ENCODE data around the gene DTX2. TPM values are rescaled to one million over a fixed set of nuclear protein-coding genes. Genes with fewer than 3 reads are reported as not detected.
A peak's percentile ranks its signal among the peaks of the same experiment; 100 is the strongest.
"Not testable (repeated sequence)": the region's sequence is repeated elsewhere in the genome, so short reads cannot be mapped to it uniquely, and the experiment has no call there.

DTX2 gene
- total RNA-seq (7.6 TPM in 2 replicates), polyA plus RNA-seq (22.2 and 23.1 TPM in 2 replicates)

GRCh38 chr7:76461464-76462101, at the start of gene DTX2:
Gene DTX2, plus strand, starts transcription at chr7:76461709. Its CDS starts 18,801 bp downstream, at chr7:76480510.
- not testable (repeated sequence) for H3K4me1 ChIP-seq (ENCODE audit: insufficient read depth); H3K36me3 ChIP-seq (replicated peaks; ENCODE audit: insufficient read depth, low read depth); H3K9me2 ChIP-seq (replicated peaks; ENCODE audit: insufficient read depth); H3K9me3 ChIP-seq (ENCODE audit: low read depth); H3K79me2 ChIP-seq; H4K20me1 ChIP-seq (ENCODE audit: insufficient read depth, poor library complexity, severe bottlenecking); H3K27me3 ChIP-seq; DNase-seq (ENCODE audit: low spot score); H3K4me2 ChIP-seq; H2AFZ ChIP-seq
- peak within 1 kb of the TSS; percentile 62 for H3K27ac ChIP-seq
- peak within 1 kb of the TSS; percentile 52 for H3K4me3 ChIP-seq
- no CpG with 5 or more reads among the region's 54 CpGs for WGBS (ENCODE audit: low lambda C conversion rate, missing lambda C conversion rate)

- Histone ChIP-seq H3K4me2 (no peak overlapping the region), H3K27ac (no peak overlapping the region), H3K27me3 (no peaks in the 10 kb centered on the region), H3K4me1 (ENCODE audit: insufficient read depth) (no peaks in the 10 kb centered on the region), H3K9me2 (replicated peaks; ENCODE audit: insufficient read depth) (no peaks in the 10 kb centered on the region), H3K9me3 (ENCODE audit: low read depth) (no peaks in the 10 kb centered on the region), H2AFZ (no peak overlapping the region), H3K36me3 (replicated peaks; ENCODE audit: insufficient read depth, low read depth) (no peaks in the 10 kb centered on the region), H3K4me3 (no peak overlapping the region), H4K20me1 (ENCODE audit: insufficient read depth, poor library complexity, severe bottlenecking) (no peaks in the 10 kb centered on the region), H3K79me2 (no peaks in the 10 kb centered on the region)
- WGBS (ENCODE audit: low lambda C conversion rate, missing lambda C conversion rate), result 87% methylated on average over 5 of the region's 5 CpGs
- TF ChIP-seq, protein P1, sequence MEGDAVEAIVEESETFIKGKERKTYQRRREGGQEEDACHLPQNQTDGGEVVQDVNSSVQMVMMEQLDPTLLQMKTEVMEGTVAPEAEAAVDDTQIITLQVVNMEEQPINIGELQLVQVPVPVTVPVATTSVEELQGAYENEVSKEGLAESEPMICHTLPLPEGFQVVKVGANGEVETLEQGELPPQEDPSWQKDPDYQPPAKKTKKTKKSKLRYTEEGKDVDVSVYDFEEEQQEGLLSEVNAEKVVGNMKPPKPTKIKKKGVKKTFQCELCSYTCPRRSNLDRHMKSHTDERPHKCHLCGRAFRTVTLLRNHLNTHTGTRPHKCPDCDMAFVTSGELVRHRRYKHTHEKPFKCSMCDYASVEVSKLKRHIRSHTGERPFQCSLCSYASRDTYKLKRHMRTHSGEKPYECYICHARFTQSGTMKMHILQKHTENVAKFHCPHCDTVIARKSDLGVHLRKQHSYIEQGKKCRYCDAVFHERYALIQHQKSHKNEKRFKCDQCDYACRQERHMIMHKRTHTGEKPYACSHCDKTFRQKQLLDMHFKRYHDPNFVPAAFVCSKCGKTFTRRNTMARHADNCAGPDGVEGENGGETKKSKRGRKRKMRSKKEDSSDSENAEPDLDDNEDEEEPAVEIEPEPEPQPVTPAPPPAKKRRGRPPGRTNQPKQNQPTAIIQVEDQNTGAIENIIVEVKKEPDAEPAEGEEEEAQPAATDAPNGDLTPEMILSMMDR (IDR thresholded peaks at IDR 0.05; ENCODE audit: poor library complexity), result no peak
- no peak for TF ChIP-seq EZH2phosphoT487 (IDR thresholded peaks at IDR 0.05; ENCODE audit: low read depth, severe bottlenecking, unreplicated experiment)
- no peak for TF ChIP-seq EZH2 (IDR thresholded peaks at IDR 0.05; ENCODE audit: borderline replicate concordance)
- no peak for DNase-seq (ENCODE audit: low spot score)
These were observed 49.3 kb upstream of the DTX2 start for GRCh38 chr7:76412249-76412648.

GRCh38 chr7:76417654-76418310, 43.7 kb upstream of the DTX2 start:
- H3K4me3 ChIP-seq; H3K79me2 ChIP-seq; H3K9me3 ChIP-seq (ENCODE audit: low read depth); H3K4me1 ChIP-seq (ENCODE audit: insufficient read depth); DNase-seq (ENCODE audit: low spot score); H4K20me1 ChIP-seq (ENCODE audit: insufficient read depth, poor library complexity, severe bottlenecking); H3K36me3 ChIP-seq (replicated peaks; ENCODE audit: insufficient read depth, low read depth); H3K27me3 ChIP-seq; H3K4me2 ChIP-seq; H3K27ac ChIP-seq; H2AFZ ChIP-seq; H3K9me2 ChIP-seq (replicated peaks; ENCODE audit: insufficient read depth): not testable (repeated sequence)
- 96% methylated on average over 10 of the region's 10 CpGs for WGBS (ENCODE audit: low lambda C conversion rate, missing lambda C conversion rate)

DNA sequence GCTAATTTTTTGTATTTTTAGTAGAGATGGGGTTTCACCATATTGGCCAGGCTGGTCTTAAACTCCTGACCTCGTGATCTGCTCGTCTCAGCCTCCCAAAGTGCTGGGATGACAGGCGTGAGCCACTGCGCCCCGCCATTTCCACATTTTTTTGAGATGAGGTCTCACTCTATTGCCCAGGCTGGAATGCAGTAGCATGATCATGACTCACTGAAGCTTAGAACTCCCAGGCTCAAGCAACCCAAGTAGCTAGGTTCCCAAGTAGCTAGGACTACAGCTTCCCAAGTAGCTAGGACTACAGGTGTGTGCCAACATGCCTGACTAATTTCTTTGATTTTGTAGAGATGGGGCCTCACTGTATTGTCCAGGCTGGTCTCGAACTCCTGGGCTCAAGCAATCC, 40.4 kb upstream of the DTX2 start:
- H3K4me2 ChIP-seq; H3K79me2 ChIP-seq; H3K4me1 ChIP-seq (ENCODE audit: insufficient read depth); H3K9me3 ChIP-seq (ENCODE audit: low read depth); H4K20me1 ChIP-seq (ENCODE audit: insufficient read depth, poor library complexity, severe bottlenecking); H3K27me3 ChIP-seq; H3K4me3 ChIP-seq; H3K36me3 ChIP-seq (replicated peaks; ENCODE audit: insufficient read depth, low read depth); H2AFZ ChIP-seq; H3K9me2 ChIP-seq (replicated peaks; ENCODE audit: insufficient read depth): not testable (repeated sequence)
- peak; percentile 76 for DNase-seq (ENCODE audit: low spot score)
- 65% methylated on average over 6 of the region's 6 CpGs for WGBS (ENCODE audit: low lambda C conversion rate, missing lambda C conversion rate)
- peak overlapping the region; percentile 40 for H3K27ac ChIP-seq

GRCh38 chr7:76423666-76424412, 37.7 kb upstream of the DTX2 start:
- Histone ChIP-seq H4K20me1 (ENCODE audit: insufficient read depth, poor library complexity, severe bottlenecking) (no peaks in the 10 kb centered on the region), H3K9me3 (ENCODE audit: low read depth) (no peaks in the 10 kb centered on the region), H3K36me3 (replicated peaks; ENCODE audit: insufficient read depth, low read depth) (no peaks in the 10 kb centered on the region), H2AFZ (no peak overlapping the region), H3K4me1 (ENCODE audit: insufficient read depth) (no peaks in the 10 kb centered on the region), H3K27me3 (no peaks in the 10 kb centered on the region), H3K79me2 (no peaks in the 10 kb centered on the region), H3K9me2 (replicated peaks; ENCODE audit: insufficient read depth) (no peaks in the 10 kb centered on the region), H3K27ac (peak overlapping the region; percentile 20), H3K4me2 (peak overlapping the region; percentile 10), H3K4me3 (no peak overlapping the region)
- WGBS (ENCODE audit: low lambda C conversion rate, missing lambda C conversion rate), result 53% methylated on average over 14 of the region's 15 CpGs
- TF ChIP-seq, protein P1 (IDR thresholded peaks at IDR 0.05; ENCODE audit: poor library complexity), result no peak
- TF ChIP-seq EZH2 (IDR thresholded peaks at IDR 0.05; ENCODE audit: borderline replicate concordance) (no peak), EZH2phosphoT487 (IDR thresholded peaks at IDR 0.05; ENCODE audit: low read depth, severe bottlenecking, unreplicated experiment) (no peak)
- DNase-seq (ENCODE audit: low spot score), result peak; percentile 36

Measured in hepatocyte (in vitro differentiated cells).